ENCODE measurements around the gene GAS2L3. TPM values are rescaled to one million over a fixed set of nuclear protein-coding genes. Genes with fewer than 3 reads are reported as not detected.

GAS2L3 gene
- total RNA-seq (2022) (116 and 132 TPM in 2 replicates), Bru-seq, nascent RNA (percentile 97 among the genes with signal in this experiment), BruChase-seq, experiment 1, labeled RNA remaining after a 6-hour chase (percentile 84 among the genes with signal in this experiment), BruChase-seq, experiment 2, labeled RNA remaining after a 2-hour chase (percentile 93 among the genes with signal in this experiment)
- long read RNA-seq, partial matches to known transcripts = 0 of 42 reads
- long read RNA-seq, other reads (novel, unspliced or antisense) = 41 of 42 reads

DNA sequence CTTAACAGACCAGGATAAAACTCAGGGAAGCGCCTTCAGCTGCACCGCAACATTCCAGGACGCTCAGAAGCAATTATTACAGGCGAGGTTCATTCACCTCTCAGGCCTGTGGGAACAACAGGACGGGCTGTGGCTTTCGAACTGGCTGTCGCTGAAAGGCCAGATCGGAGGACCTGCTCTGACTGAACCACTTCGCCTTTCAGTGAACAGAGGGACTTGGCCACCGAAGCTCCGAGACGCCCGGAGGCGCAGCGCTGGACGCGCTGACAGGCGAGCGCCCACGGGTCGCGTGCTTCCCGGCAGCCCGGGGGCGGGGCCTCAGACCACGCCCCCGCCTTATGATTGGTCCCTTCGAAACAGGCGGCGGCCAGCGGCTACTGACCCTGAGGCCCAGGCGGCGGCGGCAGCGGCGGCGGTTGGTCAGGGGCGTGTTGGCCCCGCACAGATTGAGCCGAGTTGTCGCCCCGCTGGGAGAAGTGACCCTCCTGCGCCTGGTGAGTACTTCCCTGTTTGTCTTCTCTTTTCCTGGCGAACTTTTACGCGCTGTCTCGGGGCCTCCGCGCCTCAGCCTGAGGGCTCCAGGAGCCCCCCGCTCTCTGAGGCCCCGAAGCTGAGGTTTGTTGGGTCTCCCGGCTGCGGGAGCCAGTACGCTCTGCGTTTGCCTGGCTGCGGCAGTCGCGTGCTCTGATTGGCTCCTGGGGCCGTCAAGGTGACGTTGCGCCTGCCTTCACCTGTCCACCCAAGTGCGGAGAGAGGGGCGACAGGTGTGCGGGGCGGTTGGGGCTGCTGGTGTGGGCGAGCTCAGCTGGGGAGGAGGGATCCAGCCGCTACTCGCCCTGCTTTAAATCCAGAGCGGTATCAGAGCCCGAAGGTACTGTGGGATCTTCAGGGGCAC, at the start of gene GAS2L3:
Gene GAS2L3, plus strand, starts transcription at position 393 of the 895 bp plus-strand sequence. CDS start 21,221 bp downstream, outside the sequence.
- CTCF ChIA-PET = interaction anchor here (0.6 kb wide), 2 partner anchors 15 to 1042 kb away, joined by 5 to 7 read pairs; no protein-coding TSS in a partner anchor
- intact Hi-C loops (cut with micrococcal nuclease; ENCODE audit: unreplicated experiment) = loop anchor here (1.0 to 5.0 kb wide), 3 partner anchors 19 to 159 kb away; no protein-coding TSS in a partner anchor
- Mint-ChIP-seq H3K4me1 (ENCODE audit: low read depth, unreplicated experiment) (peaks cover 17% of the 10 kb centered on the region), H3K36me3 (ENCODE audit: insufficient read depth, unreplicated experiment) (peaks cover 30% of the 10 kb centered on the region), H3K27ac (ENCODE audit: unreplicated experiment) (peak within 1 kb of the TSS; percentile 92), H3K4me3 (ENCODE audit: low read depth, unreplicated experiment) (peak within 1 kb of the TSS; percentile 97), H3K9me3 (ENCODE audit: low read depth, unreplicated experiment) (no peaks in the 10 kb centered on the region), H3K27me3 (ENCODE audit: unreplicated experiment) (no peaks in the 10 kb centered on the region)
- BruUV-seq (replicated peaks) = no TSS peak
- DNase-seq = peak; percentile 96
- TF ChIP-seq, protein P1, sequence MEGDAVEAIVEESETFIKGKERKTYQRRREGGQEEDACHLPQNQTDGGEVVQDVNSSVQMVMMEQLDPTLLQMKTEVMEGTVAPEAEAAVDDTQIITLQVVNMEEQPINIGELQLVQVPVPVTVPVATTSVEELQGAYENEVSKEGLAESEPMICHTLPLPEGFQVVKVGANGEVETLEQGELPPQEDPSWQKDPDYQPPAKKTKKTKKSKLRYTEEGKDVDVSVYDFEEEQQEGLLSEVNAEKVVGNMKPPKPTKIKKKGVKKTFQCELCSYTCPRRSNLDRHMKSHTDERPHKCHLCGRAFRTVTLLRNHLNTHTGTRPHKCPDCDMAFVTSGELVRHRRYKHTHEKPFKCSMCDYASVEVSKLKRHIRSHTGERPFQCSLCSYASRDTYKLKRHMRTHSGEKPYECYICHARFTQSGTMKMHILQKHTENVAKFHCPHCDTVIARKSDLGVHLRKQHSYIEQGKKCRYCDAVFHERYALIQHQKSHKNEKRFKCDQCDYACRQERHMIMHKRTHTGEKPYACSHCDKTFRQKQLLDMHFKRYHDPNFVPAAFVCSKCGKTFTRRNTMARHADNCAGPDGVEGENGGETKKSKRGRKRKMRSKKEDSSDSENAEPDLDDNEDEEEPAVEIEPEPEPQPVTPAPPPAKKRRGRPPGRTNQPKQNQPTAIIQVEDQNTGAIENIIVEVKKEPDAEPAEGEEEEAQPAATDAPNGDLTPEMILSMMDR (IDR thresholded peaks at IDR 0.05; ENCODE audit: unreplicated experiment) = no peak

DNA sequence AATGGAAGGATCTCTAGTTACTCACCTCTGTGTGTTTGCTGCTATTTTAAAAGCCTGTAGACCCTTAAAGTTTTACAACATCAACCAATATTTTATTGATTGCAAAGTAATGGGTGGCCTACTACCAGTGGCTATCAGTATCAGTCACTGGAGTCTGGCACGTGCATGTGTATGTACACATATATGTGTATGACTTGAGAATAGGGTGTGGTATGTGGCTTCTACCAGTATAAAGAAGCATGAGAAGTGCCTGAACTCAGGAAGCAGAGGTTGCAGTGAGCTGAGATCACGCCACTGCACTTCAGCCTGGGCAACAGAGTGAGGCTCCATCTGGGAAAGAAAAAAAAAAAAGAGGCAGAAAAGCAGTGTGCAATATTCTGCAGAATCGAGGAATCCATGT, 45.5 kb upstream of the GAS2L3 start:
- Mint-ChIP-seq H3K27me3 (ENCODE audit: unreplicated experiment) (no peaks in the 10 kb centered on the region), H3K4me3 (ENCODE audit: low read depth, unreplicated experiment) (no peak overlapping the region), H3K27ac (ENCODE audit: unreplicated experiment) (peak overlapping the region; percentile 75), H3K4me1 (ENCODE audit: low read depth, unreplicated experiment) (peaks cover 39% of the 10 kb centered on the region), H3K9me3 (ENCODE audit: low read depth, unreplicated experiment) (peaks cover 8% of the 10 kb centered on the region), H3K36me3 (ENCODE audit: insufficient read depth, unreplicated experiment) (no peaks in the 10 kb centered on the region)
- no peak for DNase-seq
- intact Hi-C loops (cut with micrococcal nuclease; ENCODE audit: unreplicated experiment) = loop anchor here (5.0 kb wide), 1 partner anchor 51 kb away; no protein-coding TSS in a partner anchor
- CTCF ChIA-PET = interaction anchor here (1.1 to 1.8 kb wide), 2 partner anchors 10 to 122 kb away, joined by 3 to 6 read pairs; no protein-coding TSS in a partner anchor
- TF ChIP-seq, protein P1 (IDR thresholded peaks at IDR 0.05; ENCODE audit: unreplicated experiment) = no peak
- BruUV-seq (replicated peaks) = no TSS peak

DNA sequence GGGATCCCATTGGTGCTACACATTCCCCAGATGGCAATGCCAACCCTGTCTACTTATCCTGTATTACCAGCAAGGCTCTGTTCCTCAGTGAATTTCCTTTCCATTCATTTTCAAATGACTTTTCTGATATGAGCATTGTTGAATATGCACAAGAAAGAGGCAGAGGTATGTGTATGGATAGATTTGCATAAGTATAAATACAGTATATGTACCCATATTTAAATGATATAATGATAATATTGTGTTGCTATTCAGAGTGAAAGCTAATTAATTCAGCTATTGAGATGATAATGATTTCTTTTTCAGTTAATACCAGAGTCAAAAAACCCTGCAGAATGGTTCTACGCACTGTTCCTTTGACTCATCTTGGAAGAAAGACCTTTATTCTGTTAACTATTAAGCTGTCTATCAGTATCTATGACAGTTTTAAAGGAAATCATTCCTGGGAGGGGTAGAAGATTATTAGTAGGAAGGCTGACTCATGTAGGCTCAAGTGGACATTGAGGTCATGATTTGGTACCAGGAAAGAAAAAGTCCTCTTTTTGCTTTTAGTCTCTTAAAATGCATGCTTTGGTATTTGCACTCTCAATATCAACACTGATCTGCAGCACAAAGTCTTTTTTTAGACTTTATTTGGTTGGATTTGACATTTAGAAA, 44.9 kb upstream of the GAS2L3 start:
- H3K27ac Mint-ChIP-seq (ENCODE audit: unreplicated experiment) = peak overlapping the region; percentile 75
- no TSS peak for BruUV-seq (replicated peaks)
- H3K9me3 Mint-ChIP-seq (ENCODE audit: low read depth, unreplicated experiment) = peaks cover 8% of the 10 kb centered on the region
- H3K4me3 Mint-ChIP-seq (ENCODE audit: low read depth, unreplicated experiment) = no peak overlapping the region
- no peaks in the 10 kb centered on the region for H3K27me3 Mint-ChIP-seq (ENCODE audit: unreplicated experiment)
- H3K36me3 Mint-ChIP-seq (ENCODE audit: insufficient read depth, unreplicated experiment) = no peaks in the 10 kb centered on the region
- peaks cover 39% of the 10 kb centered on the region for H3K4me1 Mint-ChIP-seq (ENCODE audit: low read depth, unreplicated experiment)
- no peak for DNase-seq
- TF ChIP-seq, protein P1 (IDR thresholded peaks at IDR 0.05; ENCODE audit: unreplicated experiment) = no peak
- intact Hi-C loops (cut with micrococcal nuclease; ENCODE audit: unreplicated experiment) = loop anchor here (5.0 kb wide), 1 partner anchor 51 kb away; no protein-coding TSS in a partner anchor
- CTCF ChIA-PET = interaction anchor here (0.6 to 1.8 kb wide), 4 partner anchors 11 to 158 kb away, joined by 3 to 6 read pairs (median 4); no protein-coding TSS in a partner anchor

Measured in Calu3 (cell line).